ENCODE measurements around the gene P2RY6.
"Not testable (repeated sequence)": the region's sequence is repeated elsewhere in the genome, so short reads cannot be mapped to it uniquely, and the experiment has no call there.

Gene P2RY6

GRCh38 chr11:73259406-73260126 is 12.6 kb upstream of the P2RY6 start:
- no peak overlapping the region for H3K4me3 ChIP-seq (ENCODE audit: low read depth, low read length)

GRCh38 chr11:73260127-73260457 is 12.0 kb upstream of the P2RY6 start:
- no peak overlapping the region for H3K4me3 ChIP-seq (ENCODE audit: low read depth, low read length)

- H3K4me3 ChIP-seq (ENCODE audit: low read depth, low read length): no peak overlapping the region
Observed at GRCh38 chr11:73262851-73263495, 9.2 kb upstream of the P2RY6 start.

GRCh38 chr11:73263640-73264039 is 8.5 kb upstream of the P2RY6 start:
- H3K4me3 ChIP-seq (ENCODE audit: low read depth, low read length): no peak overlapping the region

GRCh38 chr11:73265278-73265810 is 6.8 kb upstream of the P2RY6 start:
- H3K4me3 ChIP-seq (ENCODE audit: low read depth, low read length): no peak overlapping the region

- H3K4me3 ChIP-seq (ENCODE audit: low read depth, low read length): no peak overlapping the region
Observed at GRCh38 chr11:73265853-73266645, 6.1 kb upstream of the P2RY6 start.

- H3K4me3 ChIP-seq (ENCODE audit: low read depth, low read length): no peak overlapping the region
Observed at GRCh38 chr11:73266646-73267020, 5.5 kb upstream of the P2RY6 start.

GRCh38 chr11:73267122-73267846 is 4.9 kb upstream of the P2RY6 start:
- H3K4me3 ChIP-seq (ENCODE audit: low read depth, low read length): no peak overlapping the region

- no peak overlapping the region for H3K4me3 ChIP-seq (ENCODE audit: low read depth, low read length)
Observed at GRCh38 chr11:73267906-73268540, 4.1 kb upstream of the P2RY6 start.

GRCh38 chr11:73268671-73269271 is 3.4 kb upstream of the P2RY6 start:
- no peak overlapping the region for H3K4me3 ChIP-seq (ENCODE audit: low read depth, low read length)

GRCh38 chr11:73269459-73270015 is 2.6 kb upstream of the P2RY6 start:
- no peak overlapping the region for H3K4me3 ChIP-seq (ENCODE audit: low read depth, low read length)

- no peak overlapping the region for H3K4me3 ChIP-seq (ENCODE audit: low read depth, low read length)
Observed at GRCh38 chr11:73270016-73270854, 1.9 kb upstream of the P2RY6 start.

GRCh38 chr11:73270855-73271477 is 1.2 kb upstream of the P2RY6 start:
- no peak overlapping the region for H3K4me3 ChIP-seq (ENCODE audit: low read depth, low read length)

GRCh38 chr11:73271478-73271865 is 666 bp upstream of the P2RY6 start:
- not testable (repeated sequence) for H3K4me3 ChIP-seq (ENCODE audit: low read depth, low read length)

GRCh38 chr11:73272680-73273038 is 521 bp downstream of the P2RY6 start:
- no peak overlapping the region for H3K4me3 ChIP-seq (ENCODE audit: low read depth, low read length)

- H3K4me3 ChIP-seq (ENCODE audit: low read depth, low read length): no peak overlapping the region
Observed at GRCh38 chr11:73273222-73273895, 1.2 kb downstream of the P2RY6 start.

GRCh38 chr11:73274191-73274590 is 2.1 kb downstream of the P2RY6 start:
- H3K4me3 ChIP-seq (ENCODE audit: low read depth, low read length): not testable (repeated sequence)

GRCh38 chr11:73274722-73275380 is 2.7 kb downstream of the P2RY6 start:
- no peak overlapping the region for H3K4me3 ChIP-seq (ENCODE audit: low read depth, low read length)
